ENCODE data around the gene TSPAN18.

- TF ChIP-seq, protein P1, sequence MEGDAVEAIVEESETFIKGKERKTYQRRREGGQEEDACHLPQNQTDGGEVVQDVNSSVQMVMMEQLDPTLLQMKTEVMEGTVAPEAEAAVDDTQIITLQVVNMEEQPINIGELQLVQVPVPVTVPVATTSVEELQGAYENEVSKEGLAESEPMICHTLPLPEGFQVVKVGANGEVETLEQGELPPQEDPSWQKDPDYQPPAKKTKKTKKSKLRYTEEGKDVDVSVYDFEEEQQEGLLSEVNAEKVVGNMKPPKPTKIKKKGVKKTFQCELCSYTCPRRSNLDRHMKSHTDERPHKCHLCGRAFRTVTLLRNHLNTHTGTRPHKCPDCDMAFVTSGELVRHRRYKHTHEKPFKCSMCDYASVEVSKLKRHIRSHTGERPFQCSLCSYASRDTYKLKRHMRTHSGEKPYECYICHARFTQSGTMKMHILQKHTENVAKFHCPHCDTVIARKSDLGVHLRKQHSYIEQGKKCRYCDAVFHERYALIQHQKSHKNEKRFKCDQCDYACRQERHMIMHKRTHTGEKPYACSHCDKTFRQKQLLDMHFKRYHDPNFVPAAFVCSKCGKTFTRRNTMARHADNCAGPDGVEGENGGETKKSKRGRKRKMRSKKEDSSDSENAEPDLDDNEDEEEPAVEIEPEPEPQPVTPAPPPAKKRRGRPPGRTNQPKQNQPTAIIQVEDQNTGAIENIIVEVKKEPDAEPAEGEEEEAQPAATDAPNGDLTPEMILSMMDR (conservative IDR thresholded peaks at IDR 0.05; ENCODE audit: low read length) = no peak
- TF ChIP-seq EZH2phosphoT487 (IDR thresholded peaks at IDR 0.05; ENCODE audit: borderline replicate concordance, low read depth, low read length) = no peak
Observed at GRCh38 chr11:44823868-44824267, 97.1 kb downstream of the TSPAN18 start.
